ENCODE data around the gene ANKUB1. TPM values are rescaled to one million over a fixed set of nuclear protein-coding genes. Genes with fewer than 3 reads are reported as not detected.

ANKUB1 gene
- total RNA-seq, 3 donors from 2014 or later: not detected

DNA sequence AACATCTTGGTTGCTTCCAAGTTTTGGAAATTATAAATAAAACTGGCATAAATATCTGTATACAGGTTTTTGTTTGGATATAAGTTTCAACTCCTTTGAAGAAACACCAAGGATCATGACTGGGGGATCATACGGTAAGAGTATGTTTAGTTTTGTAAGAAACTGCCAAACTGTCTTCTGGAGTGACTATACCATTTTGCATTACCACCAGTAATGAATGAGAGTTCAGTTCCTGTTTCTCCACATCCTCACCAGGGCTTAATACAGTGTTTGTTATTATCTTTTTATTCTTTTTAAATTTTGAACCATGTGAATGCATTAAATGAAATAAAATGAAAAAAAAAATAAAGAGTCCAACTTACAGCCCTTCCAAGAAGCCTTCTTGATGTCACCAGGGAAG, 3.7 kb upstream of the ANKUB1 start:
- Histone ChIP-seq H3K4me3 (no peak overlapping the region), H3K36me3 (no peaks in the 10 kb centered on the region), H3K27me3 (no peaks in the 10 kb centered on the region), H3K9me3 (no peaks in the 10 kb centered on the region), H3K4me1 (no peaks in the 10 kb centered on the region), H3K27ac (no peak overlapping the region)
- intact Hi-C loops (cut with DNase I; ENCODE audit: low total_unique reads): no loop called here
- DNase-seq (ENCODE audit: low spot score in 2 of 2): no peak
- TF ChIP-seq POLR2A (IDR thresholded peaks at IDR 0.05): no peak
- TF ChIP-seq, protein P1, sequence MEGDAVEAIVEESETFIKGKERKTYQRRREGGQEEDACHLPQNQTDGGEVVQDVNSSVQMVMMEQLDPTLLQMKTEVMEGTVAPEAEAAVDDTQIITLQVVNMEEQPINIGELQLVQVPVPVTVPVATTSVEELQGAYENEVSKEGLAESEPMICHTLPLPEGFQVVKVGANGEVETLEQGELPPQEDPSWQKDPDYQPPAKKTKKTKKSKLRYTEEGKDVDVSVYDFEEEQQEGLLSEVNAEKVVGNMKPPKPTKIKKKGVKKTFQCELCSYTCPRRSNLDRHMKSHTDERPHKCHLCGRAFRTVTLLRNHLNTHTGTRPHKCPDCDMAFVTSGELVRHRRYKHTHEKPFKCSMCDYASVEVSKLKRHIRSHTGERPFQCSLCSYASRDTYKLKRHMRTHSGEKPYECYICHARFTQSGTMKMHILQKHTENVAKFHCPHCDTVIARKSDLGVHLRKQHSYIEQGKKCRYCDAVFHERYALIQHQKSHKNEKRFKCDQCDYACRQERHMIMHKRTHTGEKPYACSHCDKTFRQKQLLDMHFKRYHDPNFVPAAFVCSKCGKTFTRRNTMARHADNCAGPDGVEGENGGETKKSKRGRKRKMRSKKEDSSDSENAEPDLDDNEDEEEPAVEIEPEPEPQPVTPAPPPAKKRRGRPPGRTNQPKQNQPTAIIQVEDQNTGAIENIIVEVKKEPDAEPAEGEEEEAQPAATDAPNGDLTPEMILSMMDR (IDR thresholded peaks at IDR 0.05): no peak
- TF ChIP-seq POLR2AphosphoS5 (IDR thresholded peaks at IDR 0.05): no peak

DNA sequence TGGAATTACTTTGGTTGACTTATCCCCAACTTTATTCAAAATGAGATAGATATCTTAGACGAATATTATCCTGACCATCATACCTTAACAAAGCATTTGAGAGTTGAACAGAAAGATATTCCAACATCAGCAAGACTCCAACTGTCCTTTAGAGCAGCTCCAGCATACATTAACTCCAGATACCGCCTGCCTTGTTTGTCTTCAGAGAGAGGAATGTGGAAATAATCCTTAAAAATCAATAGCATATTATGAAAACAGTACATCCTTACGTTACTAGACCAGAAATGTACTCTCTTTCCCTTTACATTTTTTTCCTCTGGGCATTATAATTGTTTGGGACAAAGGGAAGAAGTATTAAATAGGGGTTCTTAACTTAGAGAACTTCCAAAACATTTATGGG, 1.7 kb downstream of the ANKUB1 start:
- H3K4me3 ChIP-seq: no peak overlapping the region
- H3K36me3 ChIP-seq: no peaks in the 10 kb centered on the region
- no peaks in the 10 kb centered on the region for H3K4me1 ChIP-seq
- no peak for TF ChIP-seq POLR2A (IDR thresholded peaks at IDR 0.05)
- TF ChIP-seq POLR2AphosphoS5 (IDR thresholded peaks at IDR 0.05): no peak
- TF ChIP-seq, protein P1 (IDR thresholded peaks at IDR 0.05): no peak
- intact Hi-C loops (cut with DNase I; ENCODE audit: low total_unique reads): no loop called here
- H3K27ac ChIP-seq: no peak overlapping the region
- H3K9me3 ChIP-seq: no peaks in the 10 kb centered on the region
- H3K27me3 ChIP-seq: no peaks in the 10 kb centered on the region
- DNase-seq (ENCODE audit: low spot score in 2 of 2): no peak

DNA sequence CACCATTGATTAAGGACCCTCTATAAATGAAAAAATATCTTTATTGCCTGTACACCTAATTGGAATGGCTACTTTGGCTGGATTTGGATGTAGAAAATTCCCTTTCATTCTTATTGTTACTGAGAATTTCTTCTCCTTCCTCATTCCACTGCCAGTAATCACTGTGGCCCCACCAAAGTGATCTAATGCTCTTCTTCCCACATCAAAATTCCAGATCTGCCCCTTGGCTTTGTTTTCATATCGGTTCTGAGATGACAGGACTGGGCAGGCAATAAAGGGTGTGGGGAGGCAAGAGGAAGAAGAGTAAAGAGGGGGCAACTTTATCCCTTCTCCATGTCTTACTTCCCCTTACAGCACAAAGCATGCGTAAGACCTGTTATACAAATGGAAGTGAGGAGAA, 2.1 kb downstream of the ANKUB1 start:
- no peak overlapping the region for H3K4me3 ChIP-seq
- H3K36me3 ChIP-seq: no peaks in the 10 kb centered on the region
- no peak for TF ChIP-seq POLR2AphosphoS5 (IDR thresholded peaks at IDR 0.05)
- no peaks in the 10 kb centered on the region for H3K4me1 ChIP-seq
- H3K27me3 ChIP-seq: no peaks in the 10 kb centered on the region
- DNase-seq (ENCODE audit: low spot score in 2 of 2): no peak
- H3K9me3 ChIP-seq: no peaks in the 10 kb centered on the region
- intact Hi-C loops (cut with DNase I; ENCODE audit: low total_unique reads): no loop called here
- H3K27ac ChIP-seq: no peak overlapping the region

DNA sequence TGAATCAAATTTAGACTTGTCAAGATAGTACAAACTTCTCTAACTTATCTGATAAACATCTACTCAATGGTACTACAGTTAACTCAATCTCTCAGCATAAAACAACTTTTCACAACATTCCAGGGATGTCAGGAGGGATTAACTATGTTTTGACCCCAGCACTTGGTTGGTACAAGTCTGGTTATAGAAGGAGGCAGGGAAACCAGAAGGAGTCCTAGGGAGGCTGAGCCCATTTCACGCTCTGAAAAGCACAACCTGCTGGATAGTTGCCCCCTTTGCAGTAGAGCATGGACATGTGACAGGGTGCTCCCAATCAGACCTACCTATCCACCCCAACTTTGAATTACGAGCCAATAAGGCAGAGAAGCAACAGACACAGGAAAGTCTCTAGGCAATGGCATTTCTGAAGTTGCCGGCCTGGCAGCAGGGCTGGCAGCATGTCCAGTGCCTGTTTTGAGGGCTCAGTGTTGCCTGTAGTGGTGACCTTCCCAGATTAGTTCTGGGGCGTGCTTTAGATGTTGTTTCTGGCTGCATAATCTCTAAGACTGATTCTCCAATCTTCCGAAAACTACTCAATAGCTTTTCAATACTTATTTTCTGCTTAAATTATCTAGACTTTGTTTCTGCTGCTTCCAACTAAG, 8.2 kb downstream of the ANKUB1 start:
- Histone ChIP-seq H3K27me3 (no peaks in the 10 kb centered on the region), H3K36me3 (no peaks in the 10 kb centered on the region), H3K27ac (peak overlapping the region; percentile 1 to 63), H3K4me1 (no peaks in the 10 kb centered on the region), H3K9me3 (no peaks in the 10 kb centered on the region), H3K4me3 (no peak overlapping the region)
- DNase-seq (ENCODE audit: low spot score in 2 of 2): no peak
- TF ChIP-seq POLR2A (IDR thresholded peaks at IDR 0.05) (no peak), POLR2AphosphoS5 (IDR thresholded peaks at IDR 0.05) (no peak)
- TF ChIP-seq, protein P1 (IDR thresholded peaks at IDR 0.05): no peak
- intact Hi-C loops (cut with DNase I; ENCODE audit: low total_unique reads): no loop called here

DNA sequence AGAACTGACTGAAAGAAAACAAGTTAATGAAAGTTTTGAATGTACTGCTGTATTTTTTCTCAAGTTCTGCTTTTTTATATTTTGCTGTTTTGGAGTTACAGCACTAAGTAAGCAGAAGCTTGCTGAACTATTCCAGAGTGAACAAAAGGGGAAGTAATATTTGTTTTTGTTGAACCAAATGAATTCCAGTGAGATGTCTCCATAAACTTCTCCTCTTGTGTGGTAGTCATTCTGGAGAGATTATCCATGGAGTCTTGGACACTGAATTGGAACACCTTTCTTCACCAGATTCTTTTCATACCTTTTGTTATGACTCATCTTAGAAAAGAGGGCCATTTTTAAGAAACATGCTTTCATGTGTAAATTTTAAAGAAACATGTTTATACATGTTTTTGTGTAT, 8.8 kb downstream of the ANKUB1 start:
- no peak for DNase-seq (ENCODE audit: low spot score in 2 of 2)
- Histone ChIP-seq H3K9me3 (no peaks in the 10 kb centered on the region), H3K4me1 (no peaks in the 10 kb centered on the region), H3K27me3 (no peaks in the 10 kb centered on the region), H3K4me3 (no peak overlapping the region), H3K36me3 (no peaks in the 10 kb centered on the region), H3K27ac (peak overlapping the region in 1 of 2 donors; percentile 1)
- intact Hi-C loops (cut with DNase I; ENCODE audit: low total_unique reads): no loop called here
- TF ChIP-seq POLR2A (IDR thresholded peaks at IDR 0.05) (no peak), POLR2AphosphoS5 (IDR thresholded peaks at IDR 0.05) (no peak)
- TF ChIP-seq, protein P1 (IDR thresholded peaks at IDR 0.05): no peak

DNA sequence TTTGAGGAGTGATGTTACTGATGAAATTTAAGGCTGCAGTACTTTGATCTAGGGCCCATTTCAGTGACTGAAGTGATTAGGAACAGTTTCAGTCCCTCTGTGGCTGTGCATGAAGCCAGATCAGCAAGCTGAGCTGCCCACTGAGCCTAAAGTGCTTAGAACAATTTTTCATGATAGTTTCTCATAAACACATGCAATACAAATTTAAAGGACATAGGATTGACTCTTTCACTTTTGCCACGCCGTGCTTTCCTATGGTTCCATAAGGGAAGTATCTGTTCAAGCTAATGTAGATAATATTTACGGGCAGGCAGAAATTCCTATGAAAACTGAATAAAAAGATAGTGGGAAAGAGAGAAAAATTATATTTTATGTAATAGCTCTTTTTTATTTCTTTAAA, 10.6 kb downstream of the ANKUB1 start:
- TF ChIP-seq POLR2A (IDR thresholded peaks at IDR 0.05) (no peak), POLR2AphosphoS5 (IDR thresholded peaks at IDR 0.05) (no peak)
- TF ChIP-seq, protein P1 (IDR thresholded peaks at IDR 0.05): no peak
- no peaks in the 10 kb centered on the region for H3K4me1 ChIP-seq
- no peaks in the 10 kb centered on the region for H3K27me3 ChIP-seq
- H3K27ac ChIP-seq: no peak overlapping the region
- no peak for DNase-seq (ENCODE audit: low spot score in 2 of 2)
- intact Hi-C loops (cut with DNase I; ENCODE audit: low total_unique reads): no loop called here
- no peaks in the 10 kb centered on the region for H3K36me3 ChIP-seq
- H3K9me3 ChIP-seq: no peaks in the 10 kb centered on the region
- no peak overlapping the region for H3K4me3 ChIP-seq

All from breast epithelium (tissue), 4 donors.